ENCODE data around the gene TEX22. TPM values are rescaled to one million over a fixed set of nuclear protein-coding genes. Genes with fewer than 3 reads are reported as not detected.

The TEX22 gene
- total RNA-seq, 2 donors from 2014 or later, result 0.95 to 3.7 TPM

- Mint-ChIP-seq H3K4me3 (no peak overlapping the region), H3K36me3 (ENCODE audit: low read depth) (peaks cover 6% of the 10 kb centered on the region), H3K4me1 (peaks cover 5% of the 10 kb centered on the region), H3K9me3 (peaks cover 2% of the 10 kb centered on the region), H3K27me3 (no peaks in the 10 kb centered on the region), H3K27ac (no peak overlapping the region)
- no peak for ATAC-seq (replicated peaks)
Observed at GRCh38 chr14:105395538-105395854, 2.8 kb upstream of the TEX22 start.

- H3K4me1 Mint-ChIP-seq, result peaks cover 5% of the 10 kb centered on the region
- H3K27me3 Mint-ChIP-seq, result no peaks in the 10 kb centered on the region
Observed at GRCh38 chr14:105397350-105397931, 897 bp upstream of the TEX22 start.

GRCh38 chr14:105398726-105399465 lies 558 bp downstream of the TEX22 start:
- Mint-ChIP-seq H3K27ac (peak overlapping the region; percentile 74), H3K4me1 (peaks cover 5% of the 10 kb centered on the region), H3K36me3 (ENCODE audit: low read depth) (peaks cover 18% of the 10 kb centered on the region), H3K9me3 (peaks cover 9% of the 10 kb centered on the region), H3K4me3 (peak overlapping the region; percentile 72), H3K27me3 (no peaks in the 10 kb centered on the region)
- peak; percentile 52 for ATAC-seq (replicated peaks)

More at GRCh38 chr14:105397350-105397931, 897 bp upstream of the TEX22 start:
- Mint-ChIP-seq H3K9me3 (peaks cover 9% of the 10 kb centered on the region), H3K4me3 (peak overlapping the region; percentile 72), H3K27ac (peak overlapping the region; percentile 66), H3K36me3 (ENCODE audit: low read depth) (peaks cover 18% of the 10 kb centered on the region)
- ATAC-seq (replicated peaks), result no peak

- ATAC-seq (replicated peaks), result no peak
- peaks cover 18% of the 10 kb centered on the region for H3K36me3 Mint-ChIP-seq (ENCODE audit: low read depth)
- H3K27ac Mint-ChIP-seq, result no peak overlapping the region
- H3K4me1 Mint-ChIP-seq, result peaks cover 9% of the 10 kb centered on the region
- peak overlapping the region; percentile 72 for H3K4me3 Mint-ChIP-seq
- H3K9me3 Mint-ChIP-seq, result peaks cover 9% of the 10 kb centered on the region
- H3K27me3 Mint-ChIP-seq, result no peaks in the 10 kb centered on the region
Observed at GRCh38 chr14:105399466-105399775, 1.1 kb downstream of the TEX22 start.

GRCh38 chr14:105400016-105400415 lies 1.7 kb downstream of the TEX22 start:
- H3K36me3 Mint-ChIP-seq (ENCODE audit: low read depth), result peaks cover 18% of the 10 kb centered on the region
- H3K9me3 Mint-ChIP-seq, result peaks cover 9% of the 10 kb centered on the region
- H3K4me3 Mint-ChIP-seq, result peak overlapping the region; percentile 72
- peaks cover 10% of the 10 kb centered on the region for H3K4me1 Mint-ChIP-seq
- no peaks in the 10 kb centered on the region for H3K27me3 Mint-ChIP-seq
- ATAC-seq (replicated peaks), result no peak
- H3K27ac Mint-ChIP-seq, result peak overlapping the region; percentile 34

GRCh38 chr14:105401699-105402098 lies 3.4 kb downstream of the TEX22 start:
- H3K36me3 Mint-ChIP-seq (ENCODE audit: low read depth), result peaks cover 18% of the 10 kb centered on the region
- H3K4me1 Mint-ChIP-seq, result peaks cover 10% of the 10 kb centered on the region
- H3K9me3 Mint-ChIP-seq, result peaks cover 9% of the 10 kb centered on the region
- H3K27me3 Mint-ChIP-seq, result no peaks in the 10 kb centered on the region
- no peak overlapping the region for H3K27ac Mint-ChIP-seq
- no peak for ATAC-seq (replicated peaks)
- H3K4me3 Mint-ChIP-seq, result no peak overlapping the region

- H3K4me3 Mint-ChIP-seq, result no peak overlapping the region
Observed at GRCh38 chr14:105408592-105408991, 10.3 kb downstream of the TEX22 start.

GRCh38 chr14:105409364-105409763 lies 11.0 kb downstream of the TEX22 start:
- peaks cover 12% of the 10 kb centered on the region for H3K27me3 Mint-ChIP-seq
- H3K4me1 Mint-ChIP-seq, result peaks cover 1% of the 10 kb centered on the region
- no peak overlapping the region for H3K27ac Mint-ChIP-seq

More at GRCh38 chr14:105408592-105408991, 10.3 kb downstream of the TEX22 start:
- Mint-ChIP-seq H3K9me3 (no peaks in the 10 kb centered on the region), H3K4me1 (peaks cover 4% of the 10 kb centered on the region), H3K27me3 (peaks cover 10% of the 10 kb centered on the region), H3K27ac (no peak overlapping the region), H3K36me3 (ENCODE audit: low read depth) (no peaks in the 10 kb centered on the region)
- ATAC-seq (replicated peaks), result no peak

GRCh38 chr14:105410642-105411016 lies 12.3 kb downstream of the TEX22 start:
- no peaks in the 10 kb centered on the region for H3K9me3 Mint-ChIP-seq
- H3K36me3 Mint-ChIP-seq (ENCODE audit: low read depth), result no peaks in the 10 kb centered on the region
- no peaks in the 10 kb centered on the region for H3K4me1 Mint-ChIP-seq
- H3K4me3 Mint-ChIP-seq, result no peak overlapping the region
- no peak overlapping the region for H3K27ac Mint-ChIP-seq
- peaks cover 12% of the 10 kb centered on the region for H3K27me3 Mint-ChIP-seq
- no peak for ATAC-seq (replicated peaks)

More at GRCh38 chr14:105409364-105409763, 11.0 kb downstream of the TEX22 start:
- H3K36me3 Mint-ChIP-seq (ENCODE audit: low read depth), result no peaks in the 10 kb centered on the region
- ATAC-seq (replicated peaks), result no peak
- no peak overlapping the region for H3K4me3 Mint-ChIP-seq
- H3K9me3 Mint-ChIP-seq, result no peaks in the 10 kb centered on the region

GRCh38 chr14:105411017-105411941 lies 12.9 kb downstream of the TEX22 start:
- no peaks in the 10 kb centered on the region for H3K4me1 Mint-ChIP-seq
- no peaks in the 10 kb centered on the region for H3K9me3 Mint-ChIP-seq
- ATAC-seq (replicated peaks), result peak; percentile 61
- H3K27me3 Mint-ChIP-seq, result peaks cover 12% of the 10 kb centered on the region
- no peak overlapping the region for H3K27ac Mint-ChIP-seq
- no peak overlapping the region for H3K4me3 Mint-ChIP-seq
- H3K36me3 Mint-ChIP-seq (ENCODE audit: low read depth), result no peaks in the 10 kb centered on the region

GRCh38 chr14:105411985-105412770 lies 13.8 kb downstream of the TEX22 start:
- Mint-ChIP-seq H3K27me3 (peaks cover 12% of the 10 kb centered on the region), H3K4me3 (no peak overlapping the region), H3K4me1 (no peaks in the 10 kb centered on the region), H3K27ac (no peak overlapping the region), H3K9me3 (no peaks in the 10 kb centered on the region), H3K36me3 (ENCODE audit: low read depth) (no peaks in the 10 kb centered on the region)
- ATAC-seq (replicated peaks), result no peak

GRCh38 chr14:105412771-105413543 lies 14.6 kb downstream of the TEX22 start:
- Mint-ChIP-seq H3K4me1 (no peaks in the 10 kb centered on the region), H3K36me3 (ENCODE audit: low read depth) (no peaks in the 10 kb centered on the region), H3K9me3 (no peaks in the 10 kb centered on the region), H3K27ac (peak overlapping the region; percentile 42), H3K4me3 (peak overlapping the region; percentile 9), H3K27me3 (peaks cover 12% of the 10 kb centered on the region)
- ATAC-seq (replicated peaks), result no peak

- no peak for ATAC-seq (replicated peaks)
- H3K4me3 Mint-ChIP-seq, result no peak overlapping the region
Observed at GRCh38 chr14:105413544-105413886, 15.2 kb downstream of the TEX22 start.

More at GRCh38 chr14:105413544-105413886, 15.2 kb downstream of the TEX22 start:
- peaks cover 12% of the 10 kb centered on the region for H3K27me3 Mint-ChIP-seq
- H3K4me1 Mint-ChIP-seq, result peaks cover under 1% of the 10 kb centered on the region
- H3K27ac Mint-ChIP-seq, result no peak overlapping the region
- no peaks in the 10 kb centered on the region for H3K36me3 Mint-ChIP-seq (ENCODE audit: low read depth)
- H3K9me3 Mint-ChIP-seq, result no peaks in the 10 kb centered on the region

Data from activated T-helper 17 cell treated with anti-CD3 and anti-CD28 coated beads, Interleukin-2, amount 50 U/mL, for 72 hours (primary cell).